Activated naive CD8-positive, alpha-beta T cell treated with anti-CD3 and anti-CD28 coated beads, Interleukin-2, amount 50 U/mL, for 24 hours (primary cell): ENCODE data around the gene PDGFRB.

Source experiments
- ATAC-seq: fragments of 150-1000 bp; cut with Tn5 transposase; one replicate; pipeline ENCODE4 v1.10.0; 2021
- DNase-seq: peaks from one replicate; pipeline ENCODE4 v3.0.0; 2021
- H3K27ac Mint-ChIP-seq: one replicate; pipeline ENCODE4 v1.8.0; 2021; ENCODE audit warnings: mild to moderate bottlenecking, mixed read lengths
- H3K27me3 Mint-ChIP-seq: one replicate; pipeline ENCODE4 v1.8.0; 2021; ENCODE audit warnings: mixed read lengths
- H3K36me3 Mint-ChIP-seq: one replicate; pipeline ENCODE4 v1.8.0; 2021; ENCODE audit warnings: low read depth, mixed read lengths
- H3K4me1 Mint-ChIP-seq: one replicate; pipeline ENCODE4 v1.8.0; 2021; ENCODE audit warnings: mixed read lengths
- H3K4me3 Mint-ChIP-seq: one replicate; pipeline ENCODE4 v1.8.0; 2021; ENCODE audit warnings: mild to moderate bottlenecking, moderate library complexity, mixed read lengths
- H3K9me3 Mint-ChIP-seq: one replicate; pipeline ENCODE4 v1.8.0; 2021; ENCODE audit warnings: mixed read lengths

PDGFRB gene

DNA sequence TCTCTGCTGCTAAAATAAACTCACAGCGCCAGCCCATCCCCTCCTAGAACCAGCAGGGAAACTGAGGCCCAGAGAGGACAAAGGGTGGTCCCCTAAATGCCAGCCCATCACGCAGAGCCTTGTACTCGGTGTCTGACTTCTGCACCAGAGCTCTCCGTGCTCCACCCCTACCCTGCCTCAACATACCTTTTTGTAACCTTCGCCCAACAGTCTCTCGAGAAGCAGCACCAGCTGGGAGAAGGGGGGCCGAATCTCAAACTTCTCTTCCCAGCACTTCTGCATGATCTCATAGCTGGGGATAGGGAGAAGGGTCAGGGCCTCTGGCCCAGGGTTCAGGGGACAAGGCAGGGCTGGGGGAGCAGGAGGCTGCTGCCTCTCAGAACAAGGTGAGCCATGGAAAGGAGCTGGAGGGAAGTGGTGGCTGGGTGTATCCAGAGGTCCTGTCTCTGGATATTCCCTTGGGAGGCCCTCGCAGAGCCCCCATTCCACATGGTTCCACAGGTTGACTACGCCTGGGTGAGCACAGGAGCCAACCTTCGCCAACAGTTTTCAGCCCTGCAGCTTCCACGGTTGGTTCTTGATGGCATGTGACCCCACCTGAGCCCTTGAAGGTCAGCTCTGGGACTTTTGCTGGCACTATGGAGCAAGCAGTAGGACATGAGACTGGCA is 37.0 kb downstream of the PDGFRB start:
- no peak for DNase-seq
- H3K4me3 Mint-ChIP-seq = no peak overlapping the region
- H3K27me3 Mint-ChIP-seq = no peaks in the 10 kb centered on the region
- no peaks in the 10 kb centered on the region for H3K36me3 Mint-ChIP-seq
- no peak for ATAC-seq
- no peak overlapping the region for H3K27ac Mint-ChIP-seq
- no peaks in the 10 kb centered on the region for H3K4me1 Mint-ChIP-seq
- H3K9me3 Mint-ChIP-seq = no peaks in the 10 kb centered on the region

DNA sequence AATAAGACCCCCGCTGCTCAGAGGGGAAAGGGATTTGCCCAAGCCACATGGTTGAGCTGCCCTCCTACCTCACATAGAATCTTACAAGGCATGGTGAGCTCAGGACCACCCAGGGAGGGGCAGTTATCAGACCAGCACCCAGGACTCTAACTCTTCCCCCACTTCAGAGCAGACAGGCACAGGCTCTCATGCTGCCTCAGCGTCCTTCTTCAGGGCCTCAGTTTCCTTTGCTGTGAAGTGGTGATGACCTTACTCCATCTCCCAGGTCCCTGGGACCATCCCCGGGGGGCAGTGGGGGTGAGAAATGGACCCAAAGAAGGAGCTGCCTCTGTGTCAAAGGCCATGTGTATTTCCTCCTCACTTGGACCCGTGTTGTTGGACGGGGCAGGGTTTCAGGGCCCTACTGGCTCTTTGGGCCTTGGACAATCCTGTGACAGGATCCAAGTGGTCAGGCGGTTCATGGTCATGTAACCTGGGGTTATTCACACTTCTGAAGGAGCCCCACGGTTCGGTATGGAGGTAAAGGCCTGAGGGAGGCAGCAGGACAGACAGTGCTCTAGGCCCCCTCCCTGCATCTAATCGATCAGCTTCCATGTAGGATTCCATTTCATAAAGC is 37.6 kb downstream of the PDGFRB start:
- H3K27ac Mint-ChIP-seq = no peak overlapping the region
- ATAC-seq = no peak

GRCh38 chr5:150116667-150117400 is 38.8 kb downstream of the PDGFRB start:
- Mint-ChIP-seq H3K4me1 (no peaks in the 10 kb centered on the region), H3K27me3 (no peaks in the 10 kb centered on the region), H3K36me3 (no peaks in the 10 kb centered on the region), H3K9me3 (no peaks in the 10 kb centered on the region), H3K4me3 (no peak overlapping the region), H3K27ac (no peak overlapping the region)
- ATAC-seq (no peak), DNase-seq (no peak)

More for the DNA sequence above, 37.6 kb downstream of the PDGFRB start:
- Mint-ChIP-seq H3K9me3 (no peaks in the 10 kb centered on the region), H3K4me3 (no peak overlapping the region), H3K36me3 (no peaks in the 10 kb centered on the region), H3K4me1 (no peaks in the 10 kb centered on the region), H3K27me3 (no peaks in the 10 kb centered on the region)
- no peak for DNase-seq

DNA sequence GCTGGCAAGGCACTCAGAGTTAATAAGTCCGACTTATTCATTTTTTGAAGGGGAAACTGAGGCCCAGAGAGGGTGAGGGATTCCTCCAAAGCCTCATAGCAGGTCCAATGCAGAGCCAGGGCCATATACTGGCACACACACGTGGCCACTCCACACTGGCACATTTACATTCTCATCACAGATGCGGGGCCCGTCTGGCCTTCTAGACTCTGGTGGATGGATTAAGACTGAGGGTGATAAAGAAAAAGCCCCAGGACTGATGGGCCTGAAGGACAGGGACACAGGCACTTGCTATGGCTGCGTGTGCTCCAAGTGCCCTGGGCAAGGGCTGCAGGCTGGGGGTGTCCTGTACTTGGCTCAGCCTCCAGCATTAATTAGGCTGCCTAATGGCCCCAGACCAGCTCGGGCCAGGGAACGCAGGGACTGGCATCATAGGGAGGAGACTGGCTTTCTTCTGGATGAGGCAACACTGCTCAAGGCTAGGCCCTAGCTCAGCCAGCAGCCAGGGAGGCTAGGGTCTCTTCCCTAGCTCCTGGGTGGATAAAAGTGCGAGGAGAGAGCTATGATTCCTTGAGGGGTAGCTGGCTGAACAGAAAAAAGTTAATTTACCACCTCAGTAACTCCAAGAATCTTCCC is 40.8 kb downstream of the PDGFRB start:
- H3K4me1 Mint-ChIP-seq = no peaks in the 10 kb centered on the region
- no peaks in the 10 kb centered on the region for H3K27me3 Mint-ChIP-seq
- no peak overlapping the region for H3K27ac Mint-ChIP-seq
- no peaks in the 10 kb centered on the region for H3K9me3 Mint-ChIP-seq
- H3K36me3 Mint-ChIP-seq = no peaks in the 10 kb centered on the region
- no peak for ATAC-seq
- H3K4me3 Mint-ChIP-seq = no peak overlapping the region
- DNase-seq = no peak

DNA sequence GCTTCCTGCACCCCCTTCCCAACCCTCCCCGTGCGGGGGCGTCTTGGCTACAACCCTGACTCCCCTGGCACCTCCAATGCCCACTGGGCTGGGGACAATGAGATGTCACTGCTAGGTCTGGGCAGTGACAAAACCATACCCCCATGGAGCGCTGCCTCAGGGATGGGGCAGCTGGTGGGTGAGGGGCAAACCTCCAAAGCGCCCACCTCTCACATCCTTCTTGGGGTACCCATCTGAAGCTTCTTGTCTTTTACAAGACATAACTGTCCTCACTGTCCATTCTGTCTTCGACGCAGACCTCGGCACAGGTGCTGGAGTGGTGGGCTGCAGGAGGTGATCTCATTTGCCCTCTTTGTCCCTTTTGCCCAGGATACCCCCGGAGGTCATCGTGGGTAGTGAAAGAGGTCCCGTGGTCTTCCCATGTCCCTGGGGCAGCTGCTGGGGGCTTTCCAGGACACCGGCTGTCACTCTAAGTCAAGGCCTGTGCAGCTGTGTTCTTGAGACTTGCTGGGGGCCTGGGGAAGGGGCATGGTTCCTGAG is 41.5 kb downstream of the PDGFRB start:
- Mint-ChIP-seq H3K4me1 (no peaks in the 10 kb centered on the region), H3K27me3 (no peaks in the 10 kb centered on the region), H3K9me3 (no peaks in the 10 kb centered on the region), H3K4me3 (no peak overlapping the region), H3K36me3 (no peaks in the 10 kb centered on the region), H3K27ac (no peak overlapping the region)
- no peak for DNase-seq
- no peak for ATAC-seq

DNA sequence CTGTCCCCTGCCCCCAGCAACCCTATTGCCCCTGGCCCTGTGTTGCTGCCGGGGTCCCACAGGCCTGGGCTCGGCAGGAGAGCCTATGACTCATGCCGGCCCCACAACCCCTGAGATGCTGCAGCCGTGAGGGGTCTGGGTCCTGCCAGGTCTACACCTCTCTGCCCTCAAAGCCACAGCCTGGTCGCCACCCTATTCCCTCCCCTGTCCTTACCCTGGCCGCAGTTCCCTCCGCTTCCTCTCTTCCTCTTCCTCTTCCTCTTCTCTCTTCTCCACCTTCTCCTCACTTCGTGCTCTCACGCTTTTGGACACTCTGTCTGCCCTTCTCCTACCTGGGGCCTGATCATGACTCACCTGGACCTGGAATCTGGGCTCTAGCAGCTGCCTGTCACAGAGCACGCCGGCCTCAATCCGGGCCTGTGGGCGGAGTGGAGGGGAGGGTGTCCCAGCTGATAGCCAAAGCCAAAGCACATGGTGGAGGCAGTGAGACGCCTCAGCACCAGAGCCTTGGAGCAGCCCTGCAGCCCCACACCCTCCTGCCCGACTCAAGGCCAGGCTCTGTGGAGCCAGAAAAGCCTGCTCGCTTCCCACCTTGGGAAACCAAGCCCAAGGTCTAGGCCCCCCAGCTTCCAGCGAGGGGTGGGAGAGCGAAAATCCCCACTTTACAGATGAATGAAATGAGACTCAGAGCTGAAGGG is 42.4 kb downstream of the PDGFRB start:
- Mint-ChIP-seq H3K4me3 (no peak overlapping the region), H3K9me3 (no peaks in the 10 kb centered on the region), H3K36me3 (no peaks in the 10 kb centered on the region), H3K27ac (no peak overlapping the region), H3K27me3 (no peaks in the 10 kb centered on the region), H3K4me1 (no peaks in the 10 kb centered on the region)
- DNase-seq = no peak
- ATAC-seq = no peak

GRCh38 chr5:150112201-150113046 is 43.2 kb downstream of the PDGFRB start:
- no peak for DNase-seq
- Mint-ChIP-seq H3K27ac (no peak overlapping the region), H3K36me3 (no peaks in the 10 kb centered on the region), H3K27me3 (no peaks in the 10 kb centered on the region), H3K4me1 (no peaks in the 10 kb centered on the region), H3K4me3 (no peak overlapping the region), H3K9me3 (no peaks in the 10 kb centered on the region)
- ATAC-seq = no peak

- ATAC-seq = no peak
- no peak for DNase-seq
- H3K27me3 Mint-ChIP-seq = no peaks in the 10 kb centered on the region
- H3K36me3 Mint-ChIP-seq = no peaks in the 10 kb centered on the region
- H3K9me3 Mint-ChIP-seq = no peaks in the 10 kb centered on the region
- no peaks in the 10 kb centered on the region for H3K4me1 Mint-ChIP-seq
- H3K27ac Mint-ChIP-seq = no peak overlapping the region
- no peak overlapping the region for H3K4me3 Mint-ChIP-seq
Measured at GRCh38 chr5:150111122-150111521, 44.5 kb downstream of the PDGFRB start.

GRCh38 chr5:150109921-150110320 is 45.7 kb downstream of the PDGFRB start:
- H3K36me3 Mint-ChIP-seq = no peaks in the 10 kb centered on the region
- no peak overlapping the region for H3K27ac Mint-ChIP-seq
- H3K4me3 Mint-ChIP-seq = no peak overlapping the region
- ATAC-seq (no peak), DNase-seq (no peak)
- H3K9me3 Mint-ChIP-seq = no peaks in the 10 kb centered on the region
- H3K27me3 Mint-ChIP-seq = no peaks in the 10 kb centered on the region
- no peaks in the 10 kb centered on the region for H3K4me1 Mint-ChIP-seq

DNA sequence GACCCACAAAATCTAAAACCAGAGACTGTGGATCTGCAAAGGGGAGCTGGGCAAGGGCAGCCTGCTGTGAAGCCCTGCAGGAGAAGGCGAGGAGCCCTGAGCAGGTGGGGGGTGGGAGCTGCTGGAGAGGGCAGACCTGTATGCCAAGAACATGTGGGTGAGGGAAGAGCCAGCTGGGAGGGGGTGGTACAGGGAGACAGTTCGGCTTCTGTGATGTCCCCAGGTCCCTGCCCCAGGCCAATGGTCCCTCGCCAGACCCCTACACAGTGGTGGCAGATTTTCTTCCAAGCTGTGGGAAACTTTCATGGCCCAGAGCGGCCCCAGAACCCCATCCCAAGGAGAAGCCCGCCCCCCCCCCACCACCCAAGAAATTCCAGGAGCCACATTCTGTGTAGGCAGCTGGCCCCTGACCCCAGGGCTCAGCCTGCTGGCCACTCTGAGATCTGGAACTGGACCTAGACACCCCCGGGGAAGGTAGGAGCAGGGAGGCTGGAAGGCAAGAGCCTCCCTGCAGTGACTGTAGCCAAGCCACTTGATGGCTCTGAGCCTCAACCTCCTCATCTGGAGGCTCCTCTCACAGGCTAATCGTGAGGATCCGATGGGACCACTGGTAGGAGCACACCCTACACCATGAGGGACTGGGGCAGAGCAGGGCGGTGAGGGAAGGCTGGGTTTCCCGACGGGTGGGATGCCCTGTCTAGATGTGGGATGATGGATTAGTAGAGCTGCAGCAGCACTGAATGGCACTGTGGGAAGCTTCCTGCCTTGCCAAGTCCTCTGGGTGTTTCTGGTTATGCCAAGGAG is 46.7 kb downstream of the PDGFRB start:
- no peak for DNase-seq
- no peak overlapping the region for H3K27ac Mint-ChIP-seq
- ATAC-seq = no peak
- no peaks in the 10 kb centered on the region for H3K9me3 Mint-ChIP-seq
- no peak overlapping the region for H3K4me3 Mint-ChIP-seq
- H3K36me3 Mint-ChIP-seq = no peaks in the 10 kb centered on the region
- no peaks in the 10 kb centered on the region for H3K27me3 Mint-ChIP-seq
- no peaks in the 10 kb centered on the region for H3K4me1 Mint-ChIP-seq

GRCh38 chr5:150107909-150108447 is 47.7 kb downstream of the PDGFRB start:
- Mint-ChIP-seq H3K4me3 (no peak overlapping the region), H3K27ac (no peak overlapping the region), H3K9me3 (no peaks in the 10 kb centered on the region), H3K36me3 (no peaks in the 10 kb centered on the region), H3K4me1 (no peaks in the 10 kb centered on the region), H3K27me3 (no peaks in the 10 kb centered on the region)
- no peak for DNase-seq
- no peak for ATAC-seq

DNA sequence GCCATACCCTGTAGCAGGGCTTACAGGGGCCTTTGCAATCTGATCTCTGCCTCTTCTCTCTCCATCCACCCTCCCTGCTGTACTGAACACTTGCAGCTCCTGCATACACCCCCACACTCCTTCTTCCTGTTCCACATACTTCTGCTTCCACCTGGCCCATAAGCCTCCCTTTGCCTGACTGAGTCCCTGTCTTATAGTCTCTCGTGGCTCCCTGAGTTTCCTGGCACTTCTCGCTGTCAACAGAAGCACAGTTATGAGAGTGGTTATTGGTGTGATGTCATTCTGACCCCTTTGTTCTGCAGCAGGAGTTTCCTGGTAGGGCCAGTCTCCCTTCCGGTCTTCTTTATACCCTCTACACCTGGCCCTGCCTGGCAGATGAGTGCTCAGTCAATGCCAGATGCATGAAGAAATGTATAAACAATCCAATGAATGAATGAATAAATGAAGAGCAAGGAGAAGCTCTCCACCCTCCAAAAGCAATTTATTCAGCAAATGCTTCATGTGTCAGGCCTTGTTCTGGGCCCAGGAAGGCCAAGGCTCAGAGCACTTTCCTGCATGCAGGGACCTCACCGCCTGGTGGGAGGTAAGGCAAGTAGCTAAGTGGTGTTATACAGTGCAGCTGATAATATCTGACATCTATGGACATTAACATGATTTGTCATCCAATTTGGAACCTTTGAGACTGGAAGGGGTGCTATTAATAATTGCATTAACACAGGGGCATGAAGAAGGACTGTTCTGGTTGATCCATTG is 48.8 kb downstream of the PDGFRB start:
- no peaks in the 10 kb centered on the region for H3K4me1 Mint-ChIP-seq
- no peaks in the 10 kb centered on the region for H3K9me3 Mint-ChIP-seq
- ATAC-seq (no peak), DNase-seq (no peak)
- H3K4me3 Mint-ChIP-seq = no peak overlapping the region
- no peaks in the 10 kb centered on the region for H3K36me3 Mint-ChIP-seq
- H3K27me3 Mint-ChIP-seq = no peaks in the 10 kb centered on the region
- H3K27ac Mint-ChIP-seq = no peak overlapping the region
